NCI-H1417 treated with DMSO at 0.1 percent for 48 hours (cell line): Measurements from ENCODE around the gene NEU2.
"Not testable (repeated sequence)": the region's sequence is repeated elsewhere in the genome, so short reads cannot be mapped to it uniquely, and the experiment has no call there.

ENCODE experiments used
- DNase-seq: peaks from one replicate; lab custom pipeline; 2025; lab: John Stamatoyannopoulos, UW

The NEU2 gene

GRCh38 chr2:233010569-233011267 is 21.8 kb upstream of the NEU2 start:
- DNase-seq = no peak

GRCh38 chr2:233011268-233011650 is 21.2 kb upstream of the NEU2 start:
- no peak for DNase-seq

- no peak for DNase-seq
Observed at GRCh38 chr2:233011702-233012131, 20.8 kb upstream of the NEU2 start.

- no peak for DNase-seq
Observed at GRCh38 chr2:233012301-233012971, 20.0 kb upstream of the NEU2 start.

- DNase-seq = no peak
Observed at GRCh38 chr2:233013027-233013461, 19.4 kb upstream of the NEU2 start, which contains the start of gene NGEF. TSS of gene NGEF (minus strand) at chr2:233013256. CDS start at chr2:232974890, 38,366 bp downstream.

- no peak for DNase-seq
Observed at GRCh38 chr2:233013650-233014049, 18.8 kb upstream of the NEU2 start.

- no peak for DNase-seq
Observed at GRCh38 chr2:233015019-233015645, 17.3 kb upstream of the NEU2 start.

GRCh38 chr2:233017947-233018346 is 14.5 kb upstream of the NEU2 start:
- DNase-seq = no peak

- not testable (repeated sequence) for DNase-seq
Observed at GRCh38 chr2:233019610-233020009, 12.9 kb upstream of the NEU2 start.

GRCh38 chr2:233020454-233020853 is 12.0 kb upstream of the NEU2 start:
- no peak for DNase-seq

- DNase-seq = no peak
Observed at GRCh38 chr2:233021771-233022170, 10.7 kb upstream of the NEU2 start.

- DNase-seq = no peak
Observed at GRCh38 chr2:233022561-233022960, 9.9 kb upstream of the NEU2 start.

- no peak for DNase-seq
Observed at GRCh38 chr2:233023007-233023760, 9.3 kb upstream of the NEU2 start.

GRCh38 chr2:233023761-233024410 is 8.6 kb upstream of the NEU2 start:
- no peak for DNase-seq

- no peak for DNase-seq
Observed at GRCh38 chr2:233025706-233026105, 6.8 kb upstream of the NEU2 start.

- no peak for DNase-seq
Observed at GRCh38 chr2:233026198-233026813, 6.2 kb upstream of the NEU2 start.

GRCh38 chr2:233029321-233029720 is 3.2 kb upstream of the NEU2 start:
- DNase-seq = no peak

GRCh38 chr2:233031556-233032500 is 644 bp upstream of the NEU2 start:
- no peak for DNase-seq

- no peak for DNase-seq
Observed at GRCh38 chr2:233033672-233034071, 1.2 kb downstream of the NEU2 start.
